Measurements from ENCODE around the gene MYOT. TPM values are rescaled to one million over a fixed set of nuclear protein-coding genes. Genes with fewer than 3 reads are reported as not detected.
"Not testable (repeated sequence)": the region's sequence is repeated elsewhere in the genome, so short reads cannot be mapped to it uniquely, and the experiment has no call there.

Gene MYOT
- total RNA-seq, 3 donors from 2014 or later (not counting 1 experiment from before 2014, with no cell fraction given) = not detected

DNA sequence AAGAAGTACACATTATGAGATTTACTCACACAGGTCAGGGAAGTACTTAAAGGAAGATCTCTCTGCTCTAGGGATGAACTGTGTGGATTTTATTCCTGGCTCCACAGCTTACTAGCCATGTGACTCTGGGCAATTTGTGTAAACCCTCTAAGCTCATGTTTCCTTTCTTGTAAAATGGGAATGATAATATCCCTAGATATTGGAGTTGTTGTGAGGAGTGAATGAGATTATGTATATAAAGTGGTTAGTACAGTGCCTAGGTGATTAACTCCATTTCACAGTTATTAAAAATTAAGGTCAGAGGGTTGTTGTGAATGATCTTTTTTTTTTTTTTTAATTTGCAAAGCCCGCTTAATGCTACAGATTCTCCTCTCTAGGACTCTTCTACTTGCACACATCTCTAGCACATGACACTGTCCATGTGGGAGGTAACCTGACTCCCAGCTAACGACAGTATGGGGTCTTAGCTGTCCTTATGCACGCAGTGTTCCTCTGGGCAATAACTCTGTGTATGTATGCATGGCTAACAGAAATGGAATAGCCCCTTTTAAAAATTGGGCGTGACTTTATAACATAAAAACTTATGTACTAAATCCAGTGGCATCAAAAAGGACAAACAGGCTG lies 23.9 kb upstream of the MYOT start:
- ATAC-seq = no peak
- 82% methylated on average over 2 of the region's 4 CpGs for WGBS (ENCODE audit: insufficient coverage)
- no peaks in the 10 kb centered on the region for H3K9me3 ChIP-seq (ENCODE audit: control insufficient read depth, insufficient read depth, low read length)
- H3K36me3 ChIP-seq (ENCODE audit: control insufficient read depth, insufficient read depth, low read length) = peaks cover 1% of the 10 kb centered on the region
- no peaks in the 10 kb centered on the region for H3K4me1 ChIP-seq (ENCODE audit: control insufficient read depth, insufficient read depth, low read length)
- Mint-ChIP-seq H3K27ac (no peak overlapping the region), H3K36me3 (no peaks in the 10 kb centered on the region), H3K4me1 (no peaks in the 10 kb centered on the region), H3K4me3 (no peak overlapping the region), H3K27me3 (ENCODE audit: low read depth in 2 of 2) (no peaks in the 10 kb centered on the region), H3K9me3 (no peaks in the 10 kb centered on the region)
- DNase-seq = no peak
- no peaks in the 10 kb centered on the region for H3K27me3 ChIP-seq (ENCODE audit: control insufficient read depth, insufficient read depth, low read length)
- intact Hi-C loops (cut with micrococcal nuclease) = no loop called here
- H3K4me3 ChIP-seq (ENCODE audit: low read length) = no peak overlapping the region
- H3K27ac ChIP-seq (ENCODE audit: low read length) = no peak overlapping the region
- TF ChIP-seq, protein P1, sequence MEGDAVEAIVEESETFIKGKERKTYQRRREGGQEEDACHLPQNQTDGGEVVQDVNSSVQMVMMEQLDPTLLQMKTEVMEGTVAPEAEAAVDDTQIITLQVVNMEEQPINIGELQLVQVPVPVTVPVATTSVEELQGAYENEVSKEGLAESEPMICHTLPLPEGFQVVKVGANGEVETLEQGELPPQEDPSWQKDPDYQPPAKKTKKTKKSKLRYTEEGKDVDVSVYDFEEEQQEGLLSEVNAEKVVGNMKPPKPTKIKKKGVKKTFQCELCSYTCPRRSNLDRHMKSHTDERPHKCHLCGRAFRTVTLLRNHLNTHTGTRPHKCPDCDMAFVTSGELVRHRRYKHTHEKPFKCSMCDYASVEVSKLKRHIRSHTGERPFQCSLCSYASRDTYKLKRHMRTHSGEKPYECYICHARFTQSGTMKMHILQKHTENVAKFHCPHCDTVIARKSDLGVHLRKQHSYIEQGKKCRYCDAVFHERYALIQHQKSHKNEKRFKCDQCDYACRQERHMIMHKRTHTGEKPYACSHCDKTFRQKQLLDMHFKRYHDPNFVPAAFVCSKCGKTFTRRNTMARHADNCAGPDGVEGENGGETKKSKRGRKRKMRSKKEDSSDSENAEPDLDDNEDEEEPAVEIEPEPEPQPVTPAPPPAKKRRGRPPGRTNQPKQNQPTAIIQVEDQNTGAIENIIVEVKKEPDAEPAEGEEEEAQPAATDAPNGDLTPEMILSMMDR (IDR thresholded peaks at IDR 0.05) = no peak

GRCh38 chr5:137845472-137845871 lies 22.2 kb upstream of the MYOT start:
- ATAC-seq = no peak
- intact Hi-C loops (cut with micrococcal nuclease) = no loop called here
- H3K27ac ChIP-seq (ENCODE audit: low read length) = no peak overlapping the region
- TF ChIP-seq, protein P1 (IDR thresholded peaks at IDR 0.05) = no peak
- Mint-ChIP-seq H3K27me3 (ENCODE audit: low read depth in 2 of 2) (no peaks in the 10 kb centered on the region), H3K9me3 (no peaks in the 10 kb centered on the region), H3K4me3 (no peak overlapping the region), H3K27ac (no peak overlapping the region), H3K4me1 (no peaks in the 10 kb centered on the region), H3K36me3 (no peaks in the 10 kb centered on the region)
- H3K27me3 ChIP-seq (ENCODE audit: control insufficient read depth, insufficient read depth, low read length) = no peaks in the 10 kb centered on the region
- H3K9me3 ChIP-seq (ENCODE audit: control insufficient read depth, insufficient read depth, low read length) = no peaks in the 10 kb centered on the region
- H3K4me1 ChIP-seq (ENCODE audit: control insufficient read depth, insufficient read depth, low read length) = no peaks in the 10 kb centered on the region
- peaks cover 1% of the 10 kb centered on the region for H3K36me3 ChIP-seq (ENCODE audit: control insufficient read depth, insufficient read depth, low read length)
- DNase-seq = no peak
- H3K4me3 ChIP-seq (ENCODE audit: low read length) = no peak overlapping the region

DNA sequence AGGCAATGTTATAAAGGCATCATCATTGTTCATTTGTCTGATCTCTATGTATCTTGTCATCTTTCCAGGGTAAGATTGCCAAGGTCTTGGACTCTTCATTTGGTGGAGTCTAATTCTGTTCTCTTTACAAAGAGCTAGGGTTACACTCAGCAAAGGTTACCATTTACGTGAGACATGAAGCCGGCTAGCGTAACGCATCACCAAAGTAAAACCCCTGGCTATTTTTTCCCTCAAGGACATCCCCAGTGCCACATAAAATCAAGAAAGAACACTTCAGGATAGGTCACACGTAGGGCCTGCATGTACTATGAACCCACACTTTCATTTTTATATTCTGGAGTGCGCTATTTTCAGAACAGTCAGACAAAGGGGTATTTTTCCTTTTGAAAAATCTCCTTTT lies 20.0 kb upstream of the MYOT start:
- TF ChIP-seq, protein P1 (IDR thresholded peaks at IDR 0.05) = no peak
- H3K27ac ChIP-seq (ENCODE audit: low read length) = no peak overlapping the region
- no peak overlapping the region for H3K27ac Mint-ChIP-seq
- WGBS (ENCODE audit: insufficient coverage) = 83% methylated on average over 4 of the region's 6 CpGs
- no peaks in the 10 kb centered on the region for H3K9me3 Mint-ChIP-seq
- H3K4me1 Mint-ChIP-seq = no peaks in the 10 kb centered on the region
- intact Hi-C loops (cut with micrococcal nuclease) = no loop called here
- no peak overlapping the region for H3K4me3 Mint-ChIP-seq
- H3K4me1 ChIP-seq (ENCODE audit: control insufficient read depth, insufficient read depth, low read length) = no peaks in the 10 kb centered on the region
- no peaks in the 10 kb centered on the region for H3K9me3 ChIP-seq (ENCODE audit: control insufficient read depth, insufficient read depth, low read length)
- no peaks in the 10 kb centered on the region for H3K27me3 ChIP-seq (ENCODE audit: control insufficient read depth, insufficient read depth, low read length)
- no peaks in the 10 kb centered on the region for H3K36me3 Mint-ChIP-seq
- H3K36me3 ChIP-seq (ENCODE audit: control insufficient read depth, insufficient read depth, low read length) = peaks cover 4% of the 10 kb centered on the region
- no peaks in the 10 kb centered on the region for H3K27me3 Mint-ChIP-seq (ENCODE audit: low read depth in 2 of 2)
- DNase-seq = no peak
- ATAC-seq = no peak
- no peak overlapping the region for H3K4me3 ChIP-seq (ENCODE audit: low read length)

DNA sequence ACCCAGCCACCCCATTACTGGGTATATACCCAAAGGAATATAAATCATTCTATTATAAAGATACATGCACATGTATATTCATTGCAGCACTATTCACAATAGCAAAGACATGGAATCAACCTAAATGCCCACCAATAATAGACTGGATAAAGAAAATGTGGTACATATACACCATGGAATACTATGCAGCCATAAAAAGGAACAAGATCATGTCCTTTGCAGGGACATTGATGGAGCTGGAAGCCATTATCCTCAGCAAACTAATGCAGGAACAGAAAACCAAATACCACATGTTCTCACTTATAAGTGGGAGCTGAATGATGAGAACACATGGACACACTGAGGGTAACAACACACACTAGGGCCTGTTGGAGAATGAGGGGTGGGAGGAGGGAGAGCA lies 14.5 kb upstream of the MYOT start:
- H3K27me3 ChIP-seq (ENCODE audit: control insufficient read depth, insufficient read depth, low read length); ATAC-seq; H3K27me3 Mint-ChIP-seq (ENCODE audit: low read depth in 2 of 2); H3K27ac Mint-ChIP-seq; DNase-seq; H3K4me3 Mint-ChIP-seq; H3K9me3 Mint-ChIP-seq; H3K36me3 ChIP-seq (ENCODE audit: control insufficient read depth, insufficient read depth, low read length); H3K27ac ChIP-seq (ENCODE audit: low read length); H3K36me3 Mint-ChIP-seq; H3K4me3 ChIP-seq (ENCODE audit: low read length); H3K4me1 ChIP-seq (ENCODE audit: control insufficient read depth, insufficient read depth, low read length); H3K9me3 ChIP-seq (ENCODE audit: control insufficient read depth, insufficient read depth, low read length); intact Hi-C loops (cut with micrococcal nuclease): not testable (repeated sequence)
- H3K4me1 Mint-ChIP-seq = peaks cover 6 to 15% of the 10 kb centered on the region in 2 donors
